Dedifferentiated amniotic fluid mesenchymal stem cell (primary cell): ENCODE measurements around the gene RBX1.
"Not testable (repeated sequence)": the region's sequence is repeated elsewhere in the genome, so short reads cannot be mapped to it uniquely, and the experiment has no call there.

Source experiments
- DNase-seq: peaks from one replicate; pipeline ENCODE4 v3.0.0-alpha.2; 2016; ENCODE audit errors: extremely low spot score

The RBX1 gene

DNA sequence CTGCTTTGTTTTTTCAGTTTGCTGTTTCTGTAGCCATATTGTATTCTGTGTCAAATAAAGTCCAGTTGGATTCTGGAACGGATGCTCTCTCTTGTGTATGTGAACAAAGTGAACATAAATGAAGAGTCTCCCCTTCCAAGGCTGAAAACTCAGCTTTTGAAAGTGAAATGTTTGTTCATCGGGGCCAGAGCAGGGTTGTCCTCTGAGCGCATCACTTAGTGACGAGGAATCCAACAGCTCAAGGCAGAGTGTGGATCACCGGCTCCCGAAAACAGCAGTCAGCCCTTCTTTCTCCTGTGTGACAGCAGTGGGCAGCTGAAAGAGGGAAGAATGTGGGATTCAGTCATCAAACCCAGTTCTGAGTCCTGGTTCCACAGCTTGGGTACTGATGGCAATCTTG is 21.4 kb downstream of the RBX1 start:
- DNase-seq: no peak

DNA sequence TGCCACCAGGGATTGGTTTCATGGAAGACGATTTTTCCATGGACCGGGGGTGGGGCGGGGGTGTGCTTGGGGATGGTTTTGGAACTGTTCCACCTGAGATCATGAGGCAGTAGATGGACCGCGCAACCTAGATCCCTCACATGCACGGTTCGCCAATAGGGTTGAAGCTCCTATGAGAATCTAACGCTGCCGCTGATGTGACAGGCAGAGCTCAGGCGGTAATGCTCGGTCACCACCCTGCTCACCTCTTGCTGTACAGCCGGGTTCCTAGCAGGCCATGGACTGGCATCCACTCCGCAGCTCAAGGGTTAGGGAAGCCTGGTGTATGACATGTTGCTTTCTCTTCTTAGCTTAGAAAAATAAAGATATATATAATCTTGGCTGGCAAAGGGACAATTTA is 22.0 kb downstream of the RBX1 start:
- no peak for DNase-seq

DNA sequence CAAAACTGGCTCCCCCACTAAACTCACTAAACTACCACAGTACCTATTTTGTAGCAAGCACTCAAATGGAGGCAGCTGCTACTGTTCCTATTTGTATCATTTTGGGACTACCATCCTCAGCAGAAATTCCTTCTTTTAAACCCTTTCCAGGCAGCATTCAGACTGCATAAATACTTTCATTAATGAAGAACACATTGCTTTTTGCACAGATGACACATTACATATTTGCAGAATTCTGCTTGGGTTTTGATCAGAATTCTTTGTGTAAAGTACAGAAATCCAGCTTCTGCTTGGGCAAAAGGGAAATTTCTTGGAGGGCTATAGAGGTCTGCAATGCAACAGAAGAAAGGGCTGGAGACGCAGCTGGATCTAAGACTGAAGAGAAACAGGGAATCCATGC is 24.2 kb downstream of the RBX1 start:
- peak; percentile 20 for DNase-seq

DNA sequence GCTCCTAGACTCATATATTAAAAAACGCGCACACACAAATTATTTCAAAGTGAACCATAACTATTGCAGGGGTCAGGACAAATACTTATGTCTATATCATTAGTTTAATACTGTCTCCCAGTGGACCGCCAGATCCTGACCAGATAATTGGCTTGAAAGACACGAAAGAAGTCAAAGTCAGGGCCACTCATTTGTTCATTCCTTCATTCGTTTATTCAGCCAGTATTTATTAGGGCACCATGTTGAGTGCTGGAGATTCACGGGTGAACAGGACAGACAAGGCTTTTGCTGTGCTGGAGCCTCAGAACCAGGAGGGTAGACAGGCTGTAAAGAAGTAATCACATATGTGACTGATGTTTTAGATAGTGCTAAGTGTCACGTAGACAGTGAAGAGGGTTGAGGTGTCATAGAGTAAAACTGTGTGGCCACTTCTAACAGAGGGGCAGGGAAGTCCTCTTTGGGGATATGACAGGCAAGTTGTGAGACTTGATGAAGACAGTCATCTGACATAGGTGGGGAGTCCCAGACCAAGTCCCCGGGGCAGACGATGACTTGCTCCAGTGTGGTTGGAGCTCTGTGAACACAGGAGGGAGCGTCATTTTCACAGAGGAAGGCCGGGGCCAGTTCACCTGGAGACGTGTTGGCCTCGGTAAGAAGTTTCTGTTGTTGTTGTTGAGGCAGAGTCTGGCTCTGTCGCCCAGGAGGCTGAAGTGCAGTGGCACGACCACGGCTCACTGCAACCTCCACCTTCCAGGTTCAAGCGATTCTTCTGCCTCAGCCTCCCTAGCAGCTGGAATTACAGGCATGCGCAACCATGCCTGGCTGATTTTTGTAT is 25.9 kb downstream of the RBX1 start:
- DNase-seq: no peak

DNA sequence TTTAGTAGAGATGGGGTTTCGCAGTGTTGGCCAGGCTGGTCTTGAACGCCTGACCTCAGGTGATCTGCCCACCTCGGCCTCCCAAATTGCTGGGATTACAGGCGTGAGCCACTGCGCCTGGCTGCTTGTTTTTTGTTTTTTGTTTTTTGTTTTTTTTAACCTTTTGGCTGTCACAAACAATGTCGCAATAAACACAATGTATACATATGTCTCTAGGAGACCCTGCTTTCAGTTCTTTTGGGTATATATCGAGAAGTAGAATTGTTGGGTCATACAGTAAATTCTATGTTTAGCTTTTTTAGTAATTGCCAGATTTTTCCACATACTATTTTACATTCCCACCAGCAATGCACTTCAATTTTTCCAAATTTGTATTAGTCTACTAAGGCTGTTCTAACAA is 28.0 kb downstream of the RBX1 start:
- no peak for DNase-seq

DNA sequence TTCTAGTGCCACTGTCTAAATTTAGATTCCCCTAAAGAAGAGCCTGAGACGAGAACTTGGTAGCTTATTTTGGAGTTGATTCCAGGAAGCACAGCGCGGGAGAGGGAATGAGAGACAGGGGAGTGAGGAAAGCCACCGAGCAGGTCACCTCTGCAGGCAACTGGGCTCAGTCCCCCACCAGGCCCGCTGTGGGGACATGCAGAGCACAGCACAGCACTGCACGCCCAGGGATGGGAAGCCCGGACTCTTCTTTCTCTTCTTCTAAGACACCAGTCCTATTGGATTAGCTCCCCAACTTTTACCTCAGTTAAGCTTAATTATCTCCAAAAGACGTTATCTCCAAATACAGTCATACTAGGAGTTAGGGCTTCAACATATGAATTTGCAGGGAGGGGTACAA is 28.7 kb downstream of the RBX1 start:
- DNase-seq: no peak

DNA sequence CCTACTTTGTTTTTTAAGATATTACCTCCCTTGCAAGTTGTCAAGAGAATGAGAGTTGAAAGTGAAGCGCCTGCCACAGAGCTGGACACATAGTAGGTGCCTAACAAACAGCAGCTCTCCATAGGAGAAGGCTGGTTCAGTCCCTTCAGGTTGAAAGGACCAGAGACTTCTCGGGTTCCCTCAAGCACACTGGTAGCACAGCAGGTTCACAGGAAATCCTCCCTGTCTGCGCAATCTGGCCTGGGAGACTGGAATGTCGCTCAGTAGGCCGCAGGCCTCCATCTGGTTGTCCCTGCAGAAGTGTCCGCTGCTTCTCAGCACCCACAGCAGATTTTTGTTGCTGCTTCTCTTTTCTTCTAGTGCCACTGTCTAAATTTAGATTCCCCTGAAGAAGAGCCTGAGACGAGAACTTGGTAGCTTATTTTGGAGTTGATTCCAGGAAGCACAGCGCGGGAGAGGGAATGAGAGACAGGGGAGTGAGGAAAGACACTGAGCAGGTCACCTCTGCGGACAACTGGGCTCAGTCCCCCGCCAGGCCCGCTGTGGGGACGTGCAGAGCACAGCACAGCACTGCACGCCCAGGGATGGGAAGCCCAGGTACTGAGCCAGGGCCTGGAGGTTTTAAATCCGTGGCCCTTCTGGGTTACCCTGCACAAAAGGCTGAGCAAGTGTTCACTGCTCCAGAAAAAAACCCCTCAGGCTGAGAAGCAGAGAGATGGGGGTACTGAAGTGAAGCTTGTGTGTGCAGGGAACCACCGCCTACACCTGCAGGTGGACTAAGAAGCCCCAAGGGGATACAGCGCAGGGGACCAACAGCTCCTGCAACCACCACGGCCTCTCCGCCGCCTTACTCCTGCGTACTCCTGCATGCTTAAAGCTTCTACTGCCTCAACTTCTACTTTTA is 31.6 kb downstream of the RBX1 start:
- no peak for DNase-seq

DNA sequence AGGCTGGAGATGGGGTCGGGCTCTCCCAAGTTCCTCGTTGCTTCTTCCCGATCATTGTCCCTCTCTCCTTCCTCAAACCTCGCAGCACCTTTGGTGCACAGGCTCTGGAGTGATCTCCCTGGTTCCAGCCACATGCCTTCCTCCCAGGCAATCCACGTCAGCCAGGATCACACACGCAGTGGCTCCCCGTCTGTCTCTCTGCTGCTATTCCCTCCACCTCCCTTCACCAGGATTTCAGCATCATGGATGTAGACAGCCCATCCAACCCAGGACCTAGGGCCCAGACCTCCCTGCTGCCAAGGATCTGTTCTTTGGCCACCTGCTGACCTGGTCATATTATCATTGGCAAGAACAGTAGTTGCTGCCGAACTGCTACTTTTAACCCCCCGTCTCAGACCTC is 40.1 kb downstream of the RBX1 start:
- no peak for DNase-seq

DNA sequence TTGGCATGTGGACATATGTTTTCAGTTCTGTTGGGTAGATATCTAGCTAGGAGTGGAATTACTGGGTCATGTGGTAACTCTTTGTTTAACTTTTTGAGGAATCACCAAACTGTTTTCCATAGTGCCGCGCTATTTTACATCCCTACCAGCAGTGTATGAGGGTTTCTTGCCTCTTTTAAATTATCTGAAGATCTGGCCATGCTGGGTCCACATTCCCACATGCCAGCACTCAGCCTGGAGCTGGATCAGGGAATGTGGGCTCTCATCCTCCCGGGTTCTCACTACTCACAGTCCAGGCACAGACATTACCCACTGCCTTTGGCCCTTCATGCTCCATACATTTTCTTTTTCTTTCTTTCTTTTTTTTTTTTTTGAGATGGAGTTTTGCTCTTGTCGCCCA is 44.6 kb downstream of the RBX1 start:
- DNase-seq: no peak

DNA sequence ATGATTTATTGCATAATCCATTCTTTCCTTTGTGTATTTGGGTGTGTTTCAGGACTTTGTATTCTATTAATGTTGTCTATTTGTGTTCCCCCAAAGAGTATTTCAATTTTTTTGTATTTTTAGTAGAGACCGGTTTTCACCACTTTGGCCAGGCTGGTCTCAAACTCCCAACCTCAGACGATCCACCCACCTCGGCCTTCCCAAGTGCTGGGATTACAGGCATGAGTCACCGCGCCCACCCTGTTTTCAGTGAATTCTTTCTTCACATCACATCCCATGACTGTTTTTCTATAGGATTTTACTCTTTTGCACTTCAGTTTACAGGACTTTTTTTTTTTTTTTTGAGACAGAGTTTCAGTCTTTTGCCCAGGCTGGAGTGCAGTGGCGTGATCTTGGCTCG is 46.3 kb downstream of the RBX1 start:
- no peak for DNase-seq

DNA sequence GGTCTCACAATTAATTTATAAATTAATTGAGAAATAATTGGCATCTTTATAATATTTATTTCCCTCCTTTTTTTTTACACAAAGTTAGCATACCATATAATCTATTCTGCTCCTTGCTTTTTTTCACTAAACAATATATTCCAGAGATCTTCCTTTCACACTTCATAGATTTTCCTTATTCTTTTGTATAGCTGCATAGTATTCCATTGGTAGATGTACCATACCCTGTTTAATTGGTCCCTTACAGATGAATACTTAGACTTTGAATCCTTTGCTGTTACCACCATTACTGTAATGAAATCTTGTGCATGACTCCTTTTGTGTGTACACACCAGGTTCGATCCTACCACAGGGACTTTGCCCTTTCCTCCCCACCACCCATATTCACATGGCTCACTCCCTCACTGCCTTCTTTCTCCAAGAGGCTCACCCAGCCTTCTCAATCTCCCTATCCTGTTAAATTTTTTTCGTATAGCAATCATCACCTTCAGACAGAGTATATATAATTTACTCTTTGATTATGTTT is 48.9 kb downstream of the RBX1 start:
- DNase-seq: no peak

DNA sequence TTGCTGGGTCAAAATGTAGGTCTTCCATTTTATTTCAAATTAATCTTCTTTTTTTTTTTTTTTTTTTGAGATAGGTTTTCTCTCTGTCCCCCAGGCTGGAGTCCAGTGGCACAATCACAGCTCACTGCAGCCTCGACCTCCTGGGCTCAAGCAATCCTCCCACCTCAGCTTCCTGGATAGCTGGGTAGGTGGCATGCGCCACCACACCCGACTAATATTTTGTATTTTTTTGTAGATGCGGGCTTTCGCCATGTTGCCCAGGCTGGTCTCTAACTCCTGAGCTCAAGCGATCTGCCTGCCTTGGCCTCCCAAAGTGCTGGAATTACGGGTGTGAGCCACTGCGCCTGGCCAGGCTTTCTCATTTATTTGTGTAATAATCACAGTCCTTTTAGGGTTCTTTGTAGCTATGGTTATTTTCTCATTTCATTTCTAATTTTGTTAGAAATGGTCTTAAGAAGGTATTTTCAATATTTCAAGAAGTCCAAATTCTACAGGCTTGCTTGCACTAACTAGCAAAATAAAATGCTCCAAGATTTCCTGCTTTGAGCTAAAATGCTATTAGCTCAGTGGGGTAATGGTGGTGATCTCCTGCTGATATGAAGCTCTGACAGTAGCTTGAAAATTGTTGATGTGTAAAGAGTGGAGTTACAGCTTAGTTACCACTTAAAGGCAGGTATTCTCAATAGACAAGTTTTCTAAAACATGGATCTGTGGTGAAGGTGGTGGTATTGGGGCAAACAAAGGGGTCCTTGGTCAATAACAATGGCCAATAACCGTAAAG is 50.0 kb downstream of the RBX1 start:
- no peak for DNase-seq

DNA sequence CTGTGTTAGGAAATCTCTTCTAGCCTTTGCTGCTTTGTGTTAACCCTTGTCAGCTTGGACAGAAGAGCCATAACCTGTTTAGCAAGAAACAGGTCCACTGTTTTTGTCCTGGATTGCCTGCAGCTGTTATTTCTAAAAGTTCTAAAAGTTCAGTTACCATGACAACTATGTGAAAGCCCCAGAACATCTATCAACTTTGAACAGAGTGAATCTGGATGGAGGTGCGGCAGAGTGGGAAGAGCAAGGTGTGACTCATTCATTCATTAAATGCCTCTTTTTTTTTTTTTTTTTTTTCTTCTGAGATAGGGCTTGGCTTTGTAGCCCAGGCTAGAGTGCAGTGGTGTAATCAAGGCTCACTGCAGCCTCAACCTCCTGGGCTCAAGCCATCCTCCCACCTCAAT is 50.5 kb downstream of the RBX1 start:
- no peak for DNase-seq

DNA sequence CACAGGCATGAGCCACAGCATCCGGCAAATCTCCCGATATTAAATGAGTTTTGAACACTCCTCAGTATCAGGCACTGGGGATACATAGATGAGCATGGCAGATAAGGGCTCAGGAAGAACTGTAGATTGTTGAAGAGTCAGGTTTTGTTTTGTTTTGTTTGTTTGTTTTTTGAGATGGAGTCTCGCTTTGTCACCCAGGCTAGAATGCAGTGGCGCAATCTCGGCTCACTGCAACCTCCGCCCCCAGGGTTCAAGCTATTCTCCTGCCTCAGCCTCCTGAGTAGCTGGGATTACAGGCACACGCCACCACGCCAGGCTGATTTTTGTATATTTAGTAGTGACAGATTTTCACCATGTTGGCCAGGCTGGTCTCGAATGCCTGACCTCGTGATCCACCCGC is 51.2 kb downstream of the RBX1 start:
- not testable (repeated sequence) for DNase-seq

DNA sequence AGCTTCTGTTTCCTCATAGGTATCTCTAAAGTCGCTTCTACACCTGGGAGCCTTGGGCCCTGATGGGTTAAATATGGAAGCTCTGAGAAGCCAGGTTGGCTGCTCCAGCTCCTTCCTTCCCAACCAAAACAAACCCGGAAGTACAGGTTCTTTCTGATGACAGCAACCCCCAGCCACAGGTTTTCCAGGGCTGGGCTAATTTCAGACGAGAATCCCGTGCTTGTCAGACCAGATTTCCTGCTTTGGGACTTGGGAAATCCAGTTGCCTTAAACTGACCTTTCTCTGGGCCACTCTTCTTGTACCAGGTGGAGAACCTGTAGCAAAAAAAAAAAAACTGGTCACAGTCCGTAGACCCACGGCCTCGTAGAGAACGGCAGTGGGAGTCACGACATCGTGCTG is 51.9 kb downstream of the RBX1 start:
- DNase-seq: no peak

DNA sequence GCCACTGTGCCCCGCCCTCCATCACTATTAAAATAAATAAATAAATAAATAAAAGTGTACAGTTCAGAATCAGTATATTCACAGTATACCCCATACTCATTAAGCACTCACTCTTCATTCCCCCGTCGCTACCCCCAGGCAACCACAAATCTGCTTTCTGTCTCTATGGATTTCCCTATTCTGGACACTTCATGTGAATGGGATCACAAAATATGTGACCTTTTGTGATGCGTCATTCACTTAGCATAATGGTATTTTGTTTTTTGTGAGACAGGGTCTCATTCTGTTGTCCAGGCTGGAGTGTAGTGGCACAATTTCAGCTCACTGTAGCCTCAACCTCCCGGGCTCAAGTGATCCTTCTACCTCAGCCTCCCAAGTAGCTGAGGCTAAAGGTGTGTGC is 52.8 kb downstream of the RBX1 start:
- DNase-seq: no peak

DNA sequence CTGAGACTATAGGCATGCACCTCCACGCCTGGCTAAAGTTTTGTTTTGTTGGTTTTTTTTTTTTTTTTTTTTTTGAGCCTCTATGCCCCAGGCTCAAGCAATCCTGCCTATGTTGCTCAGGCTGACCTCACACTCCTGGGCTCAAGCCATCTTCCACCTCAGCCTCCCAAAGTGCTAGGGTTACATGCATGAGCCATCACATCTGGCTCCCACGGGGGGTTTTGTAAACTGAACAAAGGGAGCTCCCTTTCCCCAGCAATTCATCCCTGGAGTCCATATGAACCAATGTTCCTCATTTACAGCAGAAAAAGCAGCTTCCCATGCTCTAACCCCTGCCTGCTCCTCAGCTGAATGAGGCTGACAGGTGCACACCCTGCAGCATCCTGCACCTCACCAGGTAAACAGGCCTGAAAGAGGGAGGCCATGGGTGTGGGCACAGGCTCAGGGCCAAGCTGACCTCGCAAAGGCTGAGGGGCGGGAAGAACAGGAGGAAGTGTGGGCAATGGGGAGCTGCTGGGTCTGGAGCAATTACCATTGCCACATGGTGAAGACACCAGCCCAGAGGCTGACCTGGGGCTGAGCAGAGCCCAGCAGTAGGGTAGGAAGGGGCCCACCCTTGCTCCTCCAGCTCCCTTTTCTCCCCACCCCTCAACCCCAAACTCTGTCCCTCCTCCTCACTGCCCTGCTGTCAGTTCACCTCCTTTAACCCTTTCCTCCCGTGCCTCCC is 58.2 kb downstream of the RBX1 start:
- DNase-seq: no peak

DNA sequence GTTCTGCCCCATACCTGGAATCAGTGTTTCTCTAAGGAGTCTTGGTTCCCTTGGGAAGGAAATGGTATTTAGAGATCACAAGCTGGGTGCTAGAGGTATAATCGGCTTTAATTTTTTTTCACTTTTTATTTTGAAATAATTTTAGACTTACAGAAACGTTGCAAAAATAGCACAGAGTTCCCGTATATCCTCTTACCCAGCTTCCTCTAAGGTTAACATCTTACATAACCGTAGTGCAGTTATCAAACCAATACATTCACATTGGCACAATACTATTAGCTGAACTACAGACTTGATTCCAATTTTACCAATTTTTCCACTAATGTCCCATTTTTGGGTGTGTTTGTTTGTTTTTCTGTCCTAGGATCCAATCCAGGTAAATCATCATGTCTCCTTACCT is 63.8 kb downstream of the RBX1 start:
- no peak for DNase-seq

DNA sequence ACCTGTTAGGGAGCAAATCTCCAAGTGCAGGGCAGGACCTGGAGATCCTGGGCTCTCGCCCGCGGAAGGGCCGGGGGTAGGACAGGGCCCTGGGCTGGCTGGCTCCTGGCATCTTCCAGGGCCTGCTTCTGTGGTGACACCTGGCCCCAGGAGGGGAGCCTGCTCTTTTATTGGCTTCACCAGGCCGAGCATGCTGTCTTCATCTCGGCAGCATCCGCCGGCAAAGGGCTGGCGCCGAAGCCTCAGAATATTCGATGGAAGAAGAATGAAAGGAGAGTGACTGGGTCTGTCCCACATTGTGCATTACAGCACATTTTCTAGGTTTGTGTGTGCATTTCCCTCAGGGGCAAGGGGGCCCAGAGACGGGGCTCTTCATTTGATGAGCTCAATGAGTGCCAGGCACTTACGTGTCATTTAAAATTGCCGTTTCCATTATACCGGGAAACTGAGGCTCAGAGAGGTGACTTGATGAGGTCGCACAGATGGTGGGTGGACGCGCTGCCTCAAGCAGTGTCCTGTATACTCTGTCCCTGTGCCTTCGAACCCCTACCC is 70.0 kb downstream of the RBX1 start:
- DNase-seq: no peak

DNA sequence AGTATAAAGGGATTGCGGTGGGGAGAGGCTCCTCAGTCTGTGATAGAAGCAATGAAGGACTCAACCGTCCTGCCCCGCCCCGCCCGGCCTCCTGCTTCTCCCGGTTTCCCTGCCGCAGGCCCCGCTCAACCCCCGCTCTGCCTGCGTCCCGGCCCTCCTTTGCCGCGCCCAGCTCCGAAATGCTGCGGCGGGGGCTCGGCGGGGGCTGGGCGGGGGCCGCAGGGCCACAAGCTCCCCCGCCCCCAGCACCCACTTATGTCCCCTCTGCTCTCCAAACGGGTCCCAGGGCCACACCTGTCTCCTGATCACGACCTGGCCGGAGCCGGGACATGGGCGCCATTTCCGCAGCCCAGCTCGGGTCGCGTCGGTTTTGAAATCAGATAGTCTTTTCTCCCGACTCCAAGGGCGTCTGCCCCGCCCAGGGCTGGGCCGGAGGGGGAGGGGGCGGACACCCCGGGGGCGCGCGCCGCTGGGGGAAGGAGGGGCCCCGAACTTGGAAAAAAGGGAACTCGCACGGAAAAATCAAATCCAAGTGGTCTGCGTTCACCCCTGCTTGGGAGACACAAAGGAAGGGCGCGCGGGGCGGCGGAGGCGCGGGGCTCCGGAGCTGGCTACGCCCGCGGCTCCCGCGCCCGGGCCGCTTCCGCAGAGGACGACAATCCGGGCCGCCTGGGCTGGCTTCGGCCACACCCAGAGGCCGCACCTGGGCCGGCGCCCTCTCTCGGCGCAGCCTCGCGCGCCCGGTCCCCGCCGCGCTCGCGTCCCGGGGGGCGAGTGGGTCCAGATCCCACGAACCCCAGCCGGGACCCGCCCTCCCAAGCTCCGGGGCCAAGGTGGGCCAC is 70.7 kb downstream of the RBX1 start:
- peak; percentile 34 for DNase-seq
